Upper lobe of left lung (tissue), 6 donors: ENCODE results near the gene SNAI3. TPM values are rescaled to one million over a fixed set of nuclear protein-coding genes. Genes with fewer than 3 reads are reported as not detected.

ENCODE experiments used
- ATAC-seq, 2 donors: fragments of 200-7000 bp; cut with Tn5 transposase; one replicate each; pipeline ENCODE4 v1.9.1; 2022; ENCODE audit warnings: mild to moderate bottlenecking in 2 of 2, moderate library complexity in 2 of 2; ENCODE audit not compliant: low FRiP score in 2 of 2
- DNase-seq, 2 donors: peaks; one replicate each; pipeline ENCODE4 v3.0.0-alpha.2; 2019 to 2020
- H3K27ac ChIP-seq, 4 donors: fragments of 200-600 bp; sonication (generic); one replicate each; pipeline ENCODE4 v1.5.1; 2016 to 2019
- H3K27me3 ChIP-seq, 4 donors: fragments of 200-600 bp; sonication (generic); one replicate each; pipeline ENCODE4 v1.5.1; 2017 to 2019
- H3K36me3 ChIP-seq, 4 donors: fragments of 200-600 bp; sonication (generic); one replicate each; pipeline ENCODE4 v1.5.1; 2016 to 2019
- H3K4me1 ChIP-seq, 4 donors: fragments of 200-600 bp; sonication (generic); one replicate each; pipeline ENCODE4 v1.5.1; 2018 to 2019
- H3K4me3 ChIP-seq, 4 donors: fragments of 200-600 bp; sonication (generic); one replicate each; pipeline ENCODE4 v1.5.1; 2017 to 2019; ENCODE audit warnings: mild to moderate bottlenecking in 2 of 4, moderate library complexity in 1 of 4
- H3K9me3 ChIP-seq, 4 donors: fragments of 200-600 bp; sonication (generic); one replicate each; pipeline ENCODE4 v1.5.1; 2018 to 2019
- CTCF ChIP-seq, 6 experiments: fragments of 450-650 bp in 4 of 6; fragments of 200-600 bp in 2 of 6; sonication (generic) in 2 of 6; IDR thresholded peaks; one replicate each; pipeline ENCODE4 v1.5.1; 2016 to 2019; ENCODE audit warnings: antibody characterized with exemption in 6 of 6
- EP300 ChIP-seq, 4 donors: sonication (generic); formaldehyde crosslinking; IDR thresholded peaks; one replicate each; pipeline ENCODE4 v1.5.1; 2017; ENCODE audit warnings: antibody characterized with exemption in 4 of 4, control low read depth in 2 of 4
- POLR2A ChIP-seq, 4 donors: fragments of 450-650 bp; IDR thresholded peaks; one replicate each; pipeline ENCODE4 v1.5.1; 2016 to 2017; ENCODE audit warnings: antibody characterized with exemption in 4 of 4, mild to moderate bottlenecking in 2 of 4
- POLR2AphosphoS5 ChIP-seq, 2 donors: sonication (generic); formaldehyde crosslinking; IDR thresholded peaks; one replicate each; pipeline ENCODE4 v1.5.1; 2017; ENCODE audit warnings: antibody characterized with exemption in 2 of 2
- WGBS, 2 donors: methylation state at CpG; one replicate each; pipeline ENCODE4 v1.1.5; 2017 to 2018; 5-methylcytosine and 5-hydroxymethylcytosine counted together
- total RNA-seq, 6 donors: library from RNA; depleted of rRNA in 4 of 6; stranded (reverse); fragments of >200 nt in 4 of 6; gene quantifications; one replicate each; pipeline versions ENCODE4 v1.1.0 to v1.2.1, GENCODE V29; 2016 to 2021
- donor health status: DM: no; HTN: no; CAD: no; lungs with moderate emphysema.
- donor health status: DM: no; HTN: yes; CAD: no; lungs with severe emphysema.

The SNAI3 gene
- total RNA-seq, 6 donors from 2014 or later: 0.78 to 8.1 (median 7.0) TPM; not detected in 1

GRCh38 chr16:88662222-88662842 lies 24.0 kb downstream of the SNAI3 start:
- Histone ChIP-seq H3K4me3 (peak overlapping the region; percentile 67 to 99 (median 88)), H3K27ac (peak overlapping the region; percentile 86 to 96 (median 92)), H3K27me3 (no peaks in the 10 kb centered on the region), H3K36me3 (peaks cover 0 to 13% (median 10%) of the 10 kb centered on the region in 4 donors), H3K9me3 (no peaks in the 10 kb centered on the region), H3K4me1 (peaks cover 12 to 19% (median 15%) of the 10 kb centered on the region in 4 donors)
- ATAC-seq: no peak
- WGBS, 2 donors: 3% methylated on average over 19 to 45 of the region's 49 CpGs
- DNase-seq: peak in 1 of 2 donors; percentile 85
- TF ChIP-seq POLR2A (IDR thresholded peaks at IDR 0.05) (no peak), POLR2AphosphoS5 (IDR thresholded peaks at IDR 0.05) (no peak), CTCF (IDR thresholded peaks at IDR 0.05) (no peak), EP300 (IDR thresholded peaks at IDR 0.05) (no peak)

GRCh38 chr16:88661468-88661867 lies 24.8 kb downstream of the SNAI3 start:
- H3K27ac ChIP-seq: no peak overlapping the region
- WGBS, 2 donors: 89 to 91% methylated on average over 10 of the region's 10 CpGs
- H3K4me3 ChIP-seq: peak overlapping the region in 1 of 4 donors; percentile 98
- DNase-seq: no peak
- no peaks in the 10 kb centered on the region for H3K27me3 ChIP-seq
- H3K9me3 ChIP-seq: no peaks in the 10 kb centered on the region
- no peak for ATAC-seq
- H3K36me3 ChIP-seq: peaks cover 0 to 22% (median 16%) of the 10 kb centered on the region in 4 donors
- peaks cover 12 to 19% (median 15%) of the 10 kb centered on the region in 4 donors for H3K4me1 ChIP-seq
- TF ChIP-seq EP300 (IDR thresholded peaks at IDR 0.05): no peak
- no peak for TF ChIP-seq POLR2AphosphoS5 (IDR thresholded peaks at IDR 0.05)
- no peak for TF ChIP-seq CTCF (IDR thresholded peaks at IDR 0.05)
- TF ChIP-seq POLR2A (IDR thresholded peaks at IDR 0.05): no peak

- peak in 1 of 2 donors; percentile 46 for DNase-seq
These were observed 27.1 kb downstream of the SNAI3 start for GRCh38 chr16:88659160-88659559.

GRCh38 chr16:88658714-88659113 lies 27.6 kb downstream of the SNAI3 start:
- Histone ChIP-seq H3K36me3 (peaks cover 0 to 49% (median 40%) of the 10 kb centered on the region in 4 donors), H3K27ac (no peak overlapping the region), H3K4me3 (no peak overlapping the region), H3K4me1 (peaks cover 5 to 11% (median 9%) of the 10 kb centered on the region in 4 donors), H3K9me3 (no peaks in the 10 kb centered on the region), H3K27me3 (no peaks in the 10 kb centered on the region)
- ATAC-seq (no peak), DNase-seq (peak in 1 of 2 donors; percentile 42)
- TF ChIP-seq CTCF (IDR thresholded peaks at IDR 0.05) (no peak), POLR2A (IDR thresholded peaks at IDR 0.05) (no peak), EP300 (IDR thresholded peaks at IDR 0.05) (no peak), POLR2AphosphoS5 (IDR thresholded peaks at IDR 0.05) (no peak)
- 91 to 95% methylated on average over 15 of the region's 15 CpGs for WGBS, 2 donors

More at GRCh38 chr16:88659160-88659559, 27.1 kb downstream of the SNAI3 start:
- Histone ChIP-seq H3K27ac (no peak overlapping the region), H3K4me3 (no peak overlapping the region), H3K9me3 (no peaks in the 10 kb centered on the region), H3K36me3 (peaks cover 0 to 45% (median 37%) of the 10 kb centered on the region in 4 donors), H3K27me3 (no peaks in the 10 kb centered on the region), H3K4me1 (peaks cover 8 to 15% (median 13%) of the 10 kb centered on the region in 4 donors)
- no peak for ATAC-seq
- WGBS, 2 donors: 92 to 95% methylated on average over 15 to 25 of the region's 25 CpGs
- TF ChIP-seq CTCF (IDR thresholded peaks at IDR 0.05) (no peak), POLR2AphosphoS5 (IDR thresholded peaks at IDR 0.05) (no peak), POLR2A (IDR thresholded peaks at IDR 0.05) (no peak), EP300 (IDR thresholded peaks at IDR 0.05) (no peak)
